ENCODE results near the gene NOPCHAP1. TPM values are rescaled to one million over a fixed set of nuclear protein-coding genes. Genes with fewer than 3 reads are reported as not detected.

Gene NOPCHAP1
- total RNA-seq, 1 experiment from 2014 or later, result 49.3 TPM

DNA sequence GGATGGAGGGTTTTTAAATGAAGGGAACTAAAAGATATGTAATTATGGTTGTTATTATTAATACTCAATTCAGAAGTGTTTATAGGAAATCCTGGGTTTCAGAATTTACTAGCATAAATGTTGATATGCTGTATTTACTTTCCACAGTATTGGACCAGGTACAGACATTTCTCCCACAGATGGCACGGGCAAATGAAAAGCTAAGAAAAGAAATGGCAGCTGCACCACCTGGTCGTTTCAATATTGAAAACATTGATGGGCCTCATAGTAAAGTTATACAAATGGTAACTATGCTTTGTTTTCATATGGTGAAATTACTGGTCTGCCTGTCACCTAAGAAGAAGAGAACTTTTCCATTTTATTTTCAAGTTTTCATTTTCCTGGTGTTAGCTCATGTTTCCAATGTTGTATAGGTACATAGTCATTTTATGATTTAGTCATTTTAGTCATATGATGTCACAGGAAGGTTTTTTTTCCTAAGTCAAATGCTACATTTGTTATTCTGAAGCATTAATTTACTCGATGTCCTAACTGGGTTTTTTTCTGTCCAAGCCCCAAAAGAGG lies 5.5 kb downstream of the NOPCHAP1 start:
- Histone ChIP-seq H2AK5ac (ENCODE audit: insufficient read length, low read length) (no peak overlapping the region), H3K9me3 (ENCODE audit: control insufficient read depth, low read depth, low read length) (no peaks in the 10 kb centered on the region), H2BK120ac (ENCODE audit: low read depth, low read length, poor library complexity, severe bottlenecking) (no peak overlapping the region), H3K23me2 (ENCODE audit: insufficient read length, low read depth, low read length, poor library complexity, severe bottlenecking) (peaks cover 3% of the 10 kb centered on the region), H4K91ac (ENCODE audit: insufficient read length, low read depth, low read length) (no peak overlapping the region), H3K14ac (ENCODE audit: insufficient read depth, low read length) (no peak overlapping the region), H3K27me3 (ENCODE audit: insufficient read depth, low read length) (no peaks in the 10 kb centered on the region), H2AFZ (ENCODE audit: low read length) (no peak overlapping the region), H3K56ac (ENCODE audit: insufficient read length, low read depth, low read length) (no peak overlapping the region), H2BK20ac (ENCODE audit: low read depth, low read length, poor library complexity, severe bottlenecking) (no peak overlapping the region), H3K23ac (ENCODE audit: insufficient read length, low read depth, low read length) (no peak overlapping the region), H3T11ph (ENCODE audit: low read length) (no peak overlapping the region), H4K8ac (replicated peaks; ENCODE audit: insufficient read length, low read depth, low read length) (no peak overlapping the region), H3K4me1 (ENCODE audit: insufficient read depth, low read length) (no peaks in the 10 kb centered on the region), H3K18ac (ENCODE audit: insufficient read length, low read depth, low read length) (no peak overlapping the region), H3K79me2 (ENCODE audit: insufficient read depth, low read length) (peaks cover 14% of the 10 kb centered on the region; the same call in 1 of the 2 replicates), H3K27ac (ENCODE audit: insufficient read length, low read depth, low read length) (no peak overlapping the region), H4K20me1 (ENCODE audit: control insufficient read depth, insufficient read depth, insufficient read length) (no peaks in the 10 kb centered on the region), H3K4ac (ENCODE audit: low read depth, low read length) (no peak overlapping the region), H4K5ac (ENCODE audit: insufficient read length, low read depth, low read length) (no peak overlapping the region), H3K4me2 (ENCODE audit: insufficient read depth, insufficient read length, low read length) (no peak overlapping the region), H2BK15ac (ENCODE audit: low read depth, low read length) (no peak overlapping the region), H3K9ac (ENCODE audit: extremely low read depth, insufficient read length, low read length) (no peak overlapping the region), H3K79me1 (ENCODE audit: insufficient read depth, low read depth, low read length, poor library complexity, severe bottlenecking) (peaks cover 3% of the 10 kb centered on the region), H2BK5ac (ENCODE audit: insufficient read length, low read length) (no peak overlapping the region), H2BK12ac (ENCODE audit: insufficient read length, low read depth, low read length) (no peak overlapping the region)
- Mint-ChIP-seq H3K36me3 (ENCODE audit: insufficient read depth in 1 of 3, low read depth in 3 of 3) (peaks cover 39 to 81% (median 75%) of the 10 kb centered on the region in 3 experiments), H3K27ac (no peak overlapping the region), H3K27me3 (ENCODE audit: low read depth) (no peaks in the 10 kb centered on the region), H3K4me1 (peaks cover 11 to 16% of the 10 kb centered on the region in 2 experiments), H3K9me3 (no peaks in the 10 kb centered on the region), H3K4me3 (no peak overlapping the region)
- no peak for DNase-seq
- no CpG with 5 or more reads among the region's 3 CpGs for WGBS (ENCODE audit: extremely low coverage, insufficient read length, low lambda C conversion rate)
- TF ChIP-seq, protein P1, sequence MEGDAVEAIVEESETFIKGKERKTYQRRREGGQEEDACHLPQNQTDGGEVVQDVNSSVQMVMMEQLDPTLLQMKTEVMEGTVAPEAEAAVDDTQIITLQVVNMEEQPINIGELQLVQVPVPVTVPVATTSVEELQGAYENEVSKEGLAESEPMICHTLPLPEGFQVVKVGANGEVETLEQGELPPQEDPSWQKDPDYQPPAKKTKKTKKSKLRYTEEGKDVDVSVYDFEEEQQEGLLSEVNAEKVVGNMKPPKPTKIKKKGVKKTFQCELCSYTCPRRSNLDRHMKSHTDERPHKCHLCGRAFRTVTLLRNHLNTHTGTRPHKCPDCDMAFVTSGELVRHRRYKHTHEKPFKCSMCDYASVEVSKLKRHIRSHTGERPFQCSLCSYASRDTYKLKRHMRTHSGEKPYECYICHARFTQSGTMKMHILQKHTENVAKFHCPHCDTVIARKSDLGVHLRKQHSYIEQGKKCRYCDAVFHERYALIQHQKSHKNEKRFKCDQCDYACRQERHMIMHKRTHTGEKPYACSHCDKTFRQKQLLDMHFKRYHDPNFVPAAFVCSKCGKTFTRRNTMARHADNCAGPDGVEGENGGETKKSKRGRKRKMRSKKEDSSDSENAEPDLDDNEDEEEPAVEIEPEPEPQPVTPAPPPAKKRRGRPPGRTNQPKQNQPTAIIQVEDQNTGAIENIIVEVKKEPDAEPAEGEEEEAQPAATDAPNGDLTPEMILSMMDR (conservative IDR thresholded peaks at IDR 0.05), result no peak

All from H9 (cell line).